ENCODE measurements around the gene SPTY2D1.
A peak's percentile ranks its signal among the peaks of the same experiment; 100 is the strongest.
"Not testable (repeated sequence)": the region's sequence is repeated elsewhere in the genome, so short reads cannot be mapped to it uniquely, and the experiment has no call there.

Gene SPTY2D1

GRCh38 chr11:18617688-18618341 lies 16.3 kb downstream of the SPTY2D1 start:
- peak in 2 of 4 experiments; percentile 19 to 27 for DNase-seq

DNA sequence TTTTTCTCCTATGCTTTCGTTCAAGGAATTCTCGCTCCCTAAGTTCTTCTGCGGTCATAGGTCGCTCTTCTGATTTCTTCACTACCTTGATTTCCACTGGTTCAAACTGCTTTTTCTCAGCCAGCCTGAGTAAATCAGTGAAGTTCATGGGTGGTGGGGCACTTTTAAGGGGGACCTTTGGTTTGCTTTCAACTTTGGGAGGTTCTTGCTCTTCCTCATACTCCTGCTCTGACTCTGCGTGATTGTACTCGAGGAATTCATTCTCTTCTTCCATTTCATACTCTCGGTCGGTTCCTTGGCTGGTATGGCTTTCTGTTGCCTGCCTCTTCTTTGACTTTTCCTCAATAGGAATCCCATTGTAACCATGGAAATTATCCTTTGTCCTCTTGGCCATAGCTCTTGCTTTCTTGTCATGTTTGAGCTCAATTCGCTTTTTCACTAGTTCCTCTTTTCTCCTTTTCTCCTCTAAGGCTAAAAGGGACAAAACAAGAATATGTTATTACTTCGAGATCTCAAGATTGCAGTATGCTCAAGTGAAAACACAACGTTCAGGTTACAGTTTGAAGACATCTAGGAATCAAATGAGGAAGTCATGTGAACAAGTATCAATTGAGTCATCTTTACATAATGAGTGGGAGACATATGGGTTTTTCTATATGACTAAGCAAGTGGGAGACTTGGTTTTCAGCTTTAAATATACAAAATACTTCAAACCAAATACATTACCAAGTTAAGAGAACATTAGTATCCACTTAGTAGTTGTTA lies 18.3 kb downstream of the SPTY2D1 start:
- peak; percentile 23 to 87 (median 58) for DNase-seq

DNA sequence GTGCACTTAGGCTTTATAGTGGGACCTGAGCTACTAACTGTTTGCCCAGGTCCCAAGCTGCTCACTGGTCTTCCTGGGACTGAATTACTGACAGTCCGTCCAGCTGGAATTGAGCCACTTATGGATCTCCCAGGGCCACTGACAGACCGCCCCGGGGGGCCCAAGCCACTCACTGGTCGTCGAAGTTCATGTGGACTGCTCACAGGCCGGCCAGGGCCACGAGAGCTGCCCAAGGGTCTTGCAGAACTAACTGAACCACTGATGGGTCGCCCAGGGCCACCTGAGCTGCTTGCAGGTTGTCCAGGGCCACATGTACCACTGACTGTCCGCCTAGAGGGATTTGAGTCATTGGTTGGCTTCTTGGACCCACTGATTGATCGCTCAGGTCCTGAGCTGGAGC lies 19.5 kb downstream of the SPTY2D1 start:
- no peak for DNase-seq

- no peak for DNase-seq
These were observed 21.7 kb downstream of the SPTY2D1 start for GRCh38 chr11:18612394-18612793.

GRCh38 chr11:18611196-18611595 lies 22.9 kb downstream of the SPTY2D1 start:
- DNase-seq: no peak

DNA sequence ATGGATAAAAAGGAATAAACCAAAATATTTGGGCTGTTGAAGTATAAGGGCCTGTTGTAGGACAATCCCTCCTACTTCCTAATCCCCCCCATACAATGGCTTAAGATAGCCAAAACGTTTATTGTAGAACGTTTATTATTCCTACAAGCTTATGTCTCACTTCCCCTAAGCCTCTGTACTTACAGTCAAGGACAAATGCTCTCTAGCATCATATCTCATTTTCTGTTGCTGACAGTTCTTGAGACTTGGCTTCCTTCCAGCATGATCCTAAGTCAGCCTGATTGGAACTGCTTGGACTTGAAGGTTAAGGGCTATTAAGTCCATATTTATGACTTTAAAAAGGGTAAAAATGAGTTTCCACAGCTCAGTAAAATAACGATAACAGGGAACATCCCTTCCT lies 25.8 kb downstream of the SPTY2D1 start:
- DNase-seq: peak in 1 of 4 experiments; percentile 10

GRCh38 chr11:18600915-18601569 lies 33.1 kb downstream of the SPTY2D1 start:
- no peak for DNase-seq

GRCh38 chr11:18599739-18600230 lies 34.4 kb downstream of the SPTY2D1 start, which contains the start of gene MISFA:
Gene MISFA (plus strand): TSS chr11:18599789. CDS start chr11:18599929, 140 bp downstream.
- DNase-seq: no peak

GRCh38 chr11:18594999-18595749 lies 39.0 kb downstream of the SPTY2D1 start:
- no peak for DNase-seq

- DNase-seq: not testable (repeated sequence)
These were observed 40.1 kb downstream of the SPTY2D1 start for GRCh38 chr11:18594088-18594487.

DNA sequence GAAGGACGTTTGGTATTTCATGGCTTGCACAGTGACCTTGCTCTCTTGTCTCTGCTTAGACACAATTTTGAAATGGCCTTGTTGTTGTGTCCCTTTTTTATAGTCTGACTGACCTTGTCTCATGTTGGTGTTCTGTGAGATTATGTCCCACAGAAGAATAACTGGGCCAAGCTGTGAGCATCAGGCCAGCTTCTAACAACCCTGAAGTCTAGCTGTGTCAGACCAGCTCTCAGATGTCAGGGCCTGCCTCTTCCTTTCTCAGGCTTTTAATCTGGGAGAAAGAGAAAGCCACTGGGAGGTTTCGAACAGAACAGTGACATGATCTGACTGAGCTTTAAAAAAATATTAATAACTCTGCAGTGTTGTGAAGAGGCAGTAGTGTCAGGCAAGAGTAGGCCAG lies 43.6 kb downstream of the SPTY2D1 start:
- no peak for DNase-seq

- peak; percentile 89 to 94 (median 93) for DNase-seq
These were observed 45.6 kb downstream of the SPTY2D1 start, which contains the start of gene UEVLD for GRCh38 chr11:18588297-18589252. Gene UEVLD (minus strand): TSS chr11:18588734. CDS start chr11:18588654, 80 bp downstream.

DNA sequence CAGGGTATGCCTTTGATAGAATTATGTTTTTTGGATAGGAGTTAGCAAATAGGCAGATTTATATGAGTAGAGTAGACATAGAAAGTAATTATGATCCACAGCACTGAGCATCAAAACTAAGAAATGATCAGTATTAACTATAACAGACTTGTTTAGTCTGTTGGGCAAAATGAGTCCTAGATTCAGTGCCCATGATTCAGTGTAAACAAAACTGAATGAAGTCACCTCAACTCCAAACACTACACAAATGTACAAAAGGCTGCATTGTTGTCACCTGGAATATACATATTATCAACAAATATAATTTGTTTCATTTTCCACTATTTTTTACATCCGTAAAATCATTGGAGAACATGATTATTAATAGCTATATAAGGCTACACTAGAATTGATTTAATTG lies 52.3 kb downstream of the SPTY2D1 start:
- DNase-seq: no peak

DNA sequence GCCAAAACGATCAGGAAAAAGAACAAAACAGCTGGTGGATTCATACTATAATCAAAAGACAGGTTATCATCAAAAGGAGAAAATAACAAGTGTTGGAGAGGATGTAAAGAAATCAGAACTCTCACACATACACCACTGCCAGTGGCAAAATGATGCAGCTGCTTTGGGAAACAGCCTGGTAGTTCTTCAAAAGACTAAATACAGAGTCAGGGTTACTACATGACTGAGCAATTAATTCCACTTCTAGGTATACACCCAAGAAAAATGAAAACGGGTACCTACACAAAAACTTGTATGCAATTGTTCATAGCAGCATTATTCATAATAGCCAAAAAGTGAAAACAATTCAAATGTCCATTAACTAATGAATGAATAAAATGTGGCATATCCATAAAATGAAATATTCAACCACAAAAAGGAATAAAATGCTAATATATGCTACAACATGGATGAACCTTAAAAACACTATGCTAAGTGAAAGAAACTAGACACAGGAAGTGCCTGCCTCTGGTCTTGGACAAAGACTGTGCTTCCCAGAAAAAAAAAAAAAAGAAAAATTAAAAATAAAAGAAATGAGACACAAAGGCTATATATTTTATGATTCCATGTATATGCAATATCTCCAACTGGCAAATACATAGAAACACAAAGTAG lies 53.9 kb downstream of the SPTY2D1 start:
- DNase-seq: no peak

DNA sequence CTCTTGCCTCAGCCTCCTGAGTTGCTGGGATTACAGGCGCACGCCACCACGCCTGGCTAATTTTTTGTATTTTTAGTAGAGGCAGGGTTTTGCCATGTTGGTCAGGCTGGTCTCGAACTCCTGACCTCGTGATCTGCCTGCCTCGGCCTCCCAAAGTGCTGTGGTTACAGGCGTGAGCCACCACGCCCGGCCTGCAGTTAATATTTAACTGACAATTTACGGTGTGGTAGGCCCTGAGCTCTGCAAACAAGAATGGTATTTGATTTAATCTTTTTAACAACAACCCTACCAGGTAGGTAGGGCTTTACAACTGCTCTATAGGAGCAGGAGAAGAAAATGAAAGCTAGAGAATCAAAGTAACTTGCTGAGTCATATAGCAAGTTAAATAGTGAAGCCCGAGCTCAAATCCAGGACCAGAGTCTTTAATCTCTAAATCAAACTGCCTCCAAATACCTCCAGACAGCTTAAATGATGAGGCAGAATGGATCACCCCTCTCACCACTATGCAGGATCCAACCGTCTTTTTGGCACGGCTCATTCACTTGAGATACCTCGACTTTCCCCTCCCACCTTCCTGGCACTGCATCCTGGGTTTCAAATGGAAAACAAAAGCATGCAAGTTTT lies 55.1 kb downstream of the SPTY2D1 start:
- no peak for DNase-seq

DNA sequence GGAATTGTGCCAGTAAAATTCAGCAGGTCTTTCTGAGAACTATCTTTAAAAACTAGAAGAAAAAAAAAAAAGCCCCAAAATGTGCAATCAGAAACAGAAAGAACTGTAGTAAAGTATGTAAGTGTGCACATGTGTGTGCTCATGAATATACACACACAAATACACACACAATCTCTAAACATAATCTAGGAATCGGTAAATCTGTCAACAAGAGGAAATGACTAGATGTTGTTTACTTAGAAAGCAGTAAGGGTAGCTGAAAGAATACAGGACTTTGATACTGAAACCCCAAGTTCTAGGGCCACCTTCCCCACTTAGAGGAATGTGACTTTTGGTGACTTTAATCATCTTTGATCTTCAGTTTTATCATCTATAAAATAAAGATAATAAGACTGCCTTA lies 58.8 kb downstream of the SPTY2D1 start:
- no peak for DNase-seq

DNA sequence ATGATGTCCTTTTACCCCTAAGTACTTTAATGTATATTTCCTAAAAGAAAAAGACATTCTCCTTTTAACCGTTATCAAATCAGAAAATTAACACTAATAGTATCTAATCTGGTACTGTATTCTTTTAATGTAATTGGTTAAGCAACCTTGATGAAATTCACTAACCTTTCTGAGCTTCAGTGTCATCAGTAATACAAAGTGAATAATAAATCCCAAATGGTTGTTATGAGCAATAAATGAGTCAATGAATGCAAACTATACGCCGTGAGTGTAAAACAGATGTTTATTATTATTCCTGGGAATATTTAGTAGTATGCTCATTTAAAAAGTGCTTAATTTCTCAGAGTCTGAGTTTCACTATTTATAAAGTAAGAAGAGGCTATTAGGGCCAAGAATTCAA lies 67.1 kb downstream of the SPTY2D1 start:
- DNase-seq: no peak

- DNase-seq: no peak
These were observed 67.7 kb downstream of the SPTY2D1 start for GRCh38 chr11:18566406-18566805.

GRCh38 chr11:18564149-18564548 lies 70.0 kb downstream of the SPTY2D1 start:
- DNase-seq: no peak

DNA sequence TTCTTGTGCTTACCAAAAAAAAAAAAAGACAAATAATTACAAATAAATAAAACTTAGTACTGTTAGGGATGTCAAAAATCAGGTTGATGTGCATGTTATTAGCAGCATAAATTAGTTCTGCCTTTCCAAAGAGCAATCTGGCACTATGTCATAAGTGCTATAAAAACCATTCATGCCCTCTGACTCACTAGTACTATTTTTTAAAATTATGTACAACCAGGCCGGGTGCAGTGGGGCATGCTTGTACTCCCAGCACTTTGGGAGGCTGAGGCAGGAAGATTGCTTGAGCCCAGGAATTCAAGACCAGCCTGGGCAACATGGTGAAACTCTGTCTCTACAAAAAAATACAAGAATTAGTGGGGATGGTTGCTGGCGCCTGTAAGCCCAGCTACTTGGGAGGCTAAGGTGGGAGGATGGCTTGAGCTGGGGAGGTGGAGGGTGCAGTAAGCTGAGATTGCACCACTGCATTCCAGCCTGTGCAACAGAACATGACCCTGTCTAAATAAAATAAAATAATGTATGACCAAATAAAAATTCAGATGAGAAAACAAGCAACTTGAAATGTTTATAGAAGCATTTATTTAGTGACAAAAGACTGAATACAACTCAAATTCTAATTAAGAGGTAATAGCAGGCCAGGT lies 70.9 kb downstream of the SPTY2D1 start:
- DNase-seq: no peak

All from suppressor macrophage (primary cell).